ENCODE results near the gene SLC8A3.

SLC8A3 gene

DNA sequence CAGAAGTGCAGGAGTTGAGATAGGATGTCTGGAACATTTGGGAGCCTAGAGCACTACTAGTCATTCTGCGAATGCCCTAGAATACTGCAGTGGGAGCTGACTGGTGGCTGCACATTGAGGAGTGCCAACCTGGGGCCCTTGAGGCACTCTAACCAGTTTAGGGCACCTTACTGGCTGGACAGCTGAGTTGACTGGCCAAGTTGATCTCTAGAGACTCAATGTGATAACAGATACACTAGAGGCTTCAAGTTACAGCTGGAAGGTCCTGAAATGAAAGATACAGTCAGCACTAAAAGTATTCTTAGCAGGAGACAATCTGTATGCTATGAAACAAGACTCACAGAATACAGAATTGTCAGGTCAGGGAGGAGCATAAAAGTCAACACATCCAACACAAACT lies 8.0 kb downstream of the SLC8A3 start:
- H3K36me3 ChIP-seq (ENCODE audit: insufficient read depth, low read length): no peaks in the 10 kb centered on the region
- no peak overlapping the region for H3K4me3 ChIP-seq (ENCODE audit: low read length, poor library complexity, severe bottlenecking)
- no peak overlapping the region for H2AFZ ChIP-seq (ENCODE audit: low read length)
- H3F3A ChIP-seq (ENCODE audit: low read depth): no peaks in the 10 kb centered on the region
- no peaks in the 10 kb centered on the region for H4K20me1 ChIP-seq (ENCODE audit: insufficient read depth, low read length, poor library complexity, severe bottlenecking)
- H3K9me2 ChIP-seq (replicated peaks; ENCODE audit: low read depth, low read length): no peaks in the 10 kb centered on the region
- peaks cover 43% of the 10 kb centered on the region for H3K4me1 ChIP-seq (ENCODE audit: insufficient read depth, low read length, poor library complexity, severe bottlenecking)
- no peak for TF ChIP-seq EZH2phosphoT487 (IDR thresholded peaks at IDR 0.05; ENCODE audit: borderline replicate concordance)
- TF ChIP-seq, protein P1, sequence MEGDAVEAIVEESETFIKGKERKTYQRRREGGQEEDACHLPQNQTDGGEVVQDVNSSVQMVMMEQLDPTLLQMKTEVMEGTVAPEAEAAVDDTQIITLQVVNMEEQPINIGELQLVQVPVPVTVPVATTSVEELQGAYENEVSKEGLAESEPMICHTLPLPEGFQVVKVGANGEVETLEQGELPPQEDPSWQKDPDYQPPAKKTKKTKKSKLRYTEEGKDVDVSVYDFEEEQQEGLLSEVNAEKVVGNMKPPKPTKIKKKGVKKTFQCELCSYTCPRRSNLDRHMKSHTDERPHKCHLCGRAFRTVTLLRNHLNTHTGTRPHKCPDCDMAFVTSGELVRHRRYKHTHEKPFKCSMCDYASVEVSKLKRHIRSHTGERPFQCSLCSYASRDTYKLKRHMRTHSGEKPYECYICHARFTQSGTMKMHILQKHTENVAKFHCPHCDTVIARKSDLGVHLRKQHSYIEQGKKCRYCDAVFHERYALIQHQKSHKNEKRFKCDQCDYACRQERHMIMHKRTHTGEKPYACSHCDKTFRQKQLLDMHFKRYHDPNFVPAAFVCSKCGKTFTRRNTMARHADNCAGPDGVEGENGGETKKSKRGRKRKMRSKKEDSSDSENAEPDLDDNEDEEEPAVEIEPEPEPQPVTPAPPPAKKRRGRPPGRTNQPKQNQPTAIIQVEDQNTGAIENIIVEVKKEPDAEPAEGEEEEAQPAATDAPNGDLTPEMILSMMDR (conservative IDR thresholded peaks at IDR 0.05; ENCODE audit: low read length): no peak
- no peaks in the 10 kb centered on the region for H3K27me3 ChIP-seq (ENCODE audit: insufficient read depth, low read length, poor library complexity, severe bottlenecking)
- no peaks in the 10 kb centered on the region for H3K79me2 ChIP-seq (ENCODE audit: insufficient read depth, low read length)
- no peaks in the 10 kb centered on the region for H3K9me3 ChIP-seq (ENCODE audit: insufficient read depth, low read depth, low read length)
- no peak overlapping the region for H3K9ac ChIP-seq (ENCODE audit: low read depth, low read length, poor library complexity, severe bottlenecking)
- no peak overlapping the region for H3K4me2 ChIP-seq (ENCODE audit: low read depth, low read length, poor library complexity, severe bottlenecking)

DNA sequence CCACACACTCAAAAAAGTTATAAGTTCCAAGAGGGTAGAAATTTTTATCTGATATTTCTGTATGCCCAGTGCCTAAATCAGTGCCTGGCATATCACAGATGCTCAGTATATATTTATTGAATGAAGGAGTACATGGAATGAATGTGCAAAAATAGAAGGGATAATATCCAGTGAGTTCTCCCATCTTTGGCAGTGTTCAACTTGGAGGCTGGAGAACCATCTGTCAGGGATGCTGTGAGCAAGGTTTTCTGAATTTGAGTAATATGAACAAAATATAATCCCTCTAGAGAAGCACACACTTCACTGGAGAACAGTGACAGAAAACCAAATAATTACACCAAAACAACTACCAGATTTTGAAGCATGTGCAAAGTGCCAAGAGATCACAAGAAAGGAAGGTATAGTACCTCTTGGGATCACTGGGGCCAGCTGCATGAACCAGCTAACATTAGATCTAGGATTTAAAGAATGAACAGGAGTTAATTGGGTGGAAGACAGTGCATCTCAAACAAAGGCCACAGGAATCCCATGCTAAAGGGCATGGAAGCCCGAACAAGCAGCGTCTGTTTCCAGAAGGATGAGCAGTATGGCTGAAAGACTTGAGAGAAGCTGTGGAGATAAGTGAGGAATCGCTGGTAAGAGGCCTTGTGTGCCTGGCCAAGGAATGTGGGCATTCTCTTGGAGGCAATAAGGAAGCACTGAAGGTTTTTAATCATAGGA lies 11.5 kb downstream of the SLC8A3 start:
- Histone ChIP-seq H3K27me3 (ENCODE audit: insufficient read depth, low read length, poor library complexity, severe bottlenecking) (no peaks in the 10 kb centered on the region), H3K9ac (ENCODE audit: low read depth, low read length, poor library complexity, severe bottlenecking) (no peak overlapping the region), H2AFZ (ENCODE audit: low read length) (no peak overlapping the region), H3K4me1 (ENCODE audit: insufficient read depth, low read length, poor library complexity, severe bottlenecking) (peaks cover 15% of the 10 kb centered on the region), H3K4me3 (ENCODE audit: low read length, poor library complexity, severe bottlenecking) (no peak overlapping the region), H3K79me2 (ENCODE audit: insufficient read depth, low read length) (no peaks in the 10 kb centered on the region), H3F3A (ENCODE audit: low read depth) (no peaks in the 10 kb centered on the region), H3K9me2 (replicated peaks; ENCODE audit: low read depth, low read length) (no peaks in the 10 kb centered on the region), H3K36me3 (ENCODE audit: insufficient read depth, low read length) (no peaks in the 10 kb centered on the region), H3K9me3 (ENCODE audit: insufficient read depth, low read depth, low read length) (no peaks in the 10 kb centered on the region), H3K4me2 (ENCODE audit: low read depth, low read length, poor library complexity, severe bottlenecking) (no peak overlapping the region), H4K20me1 (ENCODE audit: insufficient read depth, low read length, poor library complexity, severe bottlenecking) (no peaks in the 10 kb centered on the region)
- TF ChIP-seq, protein P1 (conservative IDR thresholded peaks at IDR 0.05; ENCODE audit: low read length): no peak
- TF ChIP-seq EZH2phosphoT487 (IDR thresholded peaks at IDR 0.05; ENCODE audit: borderline replicate concordance): no peak

DNA sequence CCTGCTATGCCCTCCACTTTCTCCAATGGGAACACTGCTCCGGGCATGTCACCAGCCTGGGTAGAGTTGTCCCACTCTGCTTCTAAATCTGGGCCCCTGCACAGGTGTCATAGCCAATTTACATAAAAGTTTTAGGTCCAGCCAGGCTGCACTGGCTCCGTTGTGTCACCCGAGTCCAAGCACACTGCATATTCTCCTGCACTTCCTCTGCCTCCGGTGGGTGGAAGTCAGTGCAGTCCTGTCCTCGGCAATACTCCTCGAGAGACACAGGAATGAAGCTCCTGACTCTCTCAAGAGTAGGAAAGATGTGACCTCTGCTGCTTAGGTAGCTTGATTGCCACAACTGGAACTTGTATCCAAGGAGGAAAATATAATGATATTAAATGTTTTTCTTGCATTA lies 15.2 kb downstream of the SLC8A3 start:
- no peaks in the 10 kb centered on the region for H3F3A ChIP-seq (ENCODE audit: low read depth)
- no peaks in the 10 kb centered on the region for H3K4me1 ChIP-seq (ENCODE audit: insufficient read depth, low read length, poor library complexity, severe bottlenecking)
- H3K9ac ChIP-seq (ENCODE audit: low read depth, low read length, poor library complexity, severe bottlenecking): no peak overlapping the region
- no peaks in the 10 kb centered on the region for H3K9me3 ChIP-seq (ENCODE audit: insufficient read depth, low read depth, low read length)
- no peaks in the 10 kb centered on the region for H3K79me2 ChIP-seq (ENCODE audit: insufficient read depth, low read length)
- TF ChIP-seq EZH2phosphoT487 (IDR thresholded peaks at IDR 0.05; ENCODE audit: borderline replicate concordance): no peak
- TF ChIP-seq, protein P1 (conservative IDR thresholded peaks at IDR 0.05; ENCODE audit: low read length): no peak
- no peaks in the 10 kb centered on the region for H4K20me1 ChIP-seq (ENCODE audit: insufficient read depth, low read length, poor library complexity, severe bottlenecking)
- no peak overlapping the region for H3K4me2 ChIP-seq (ENCODE audit: low read depth, low read length, poor library complexity, severe bottlenecking)
- no peaks in the 10 kb centered on the region for H3K36me3 ChIP-seq (ENCODE audit: insufficient read depth, low read length)
- H2AFZ ChIP-seq (ENCODE audit: low read length): no peak overlapping the region
- H3K4me3 ChIP-seq (ENCODE audit: low read length, poor library complexity, severe bottlenecking): no peak overlapping the region
- no peaks in the 10 kb centered on the region for H3K9me2 ChIP-seq (replicated peaks; ENCODE audit: low read depth, low read length)
- no peaks in the 10 kb centered on the region for H3K27me3 ChIP-seq (ENCODE audit: insufficient read depth, low read length, poor library complexity, severe bottlenecking)

Measured in Loucy (cell line).